H1 (cell line): ENCODE data around the gene ZNF211. TPM values are rescaled to one million over a fixed set of nuclear protein-coding genes. Genes with fewer than 3 reads are reported as not detected.

Experiments
- BCL11A ChIP-seq, 2 experiments: IDR thresholded peaks; one replicate each; pipeline ENCODE4 v1.6.1; 2011; ENCODE audit warnings: low read depth in 2 of 2, low read length in 2 of 2, mild to moderate bottlenecking in 2 of 2
- BRCA1 ChIP-seq: IDR thresholded peaks from 2 replicates; pipeline ENCODE4 v1.6.1; 2012; ENCODE audit warnings: low read depth, low read length, improper control_type of control experiment
- CBX5 ChIP-seq: fragments of 300-800, 300-1000 bp; sonication (generic); IDR thresholded peaks from 2 replicates; pipeline ENCODE4 v1.7.1; 2016; ENCODE audit warnings: antibody characterized with exemption, low read length, low read depth
- EGR1 ChIP-seq: IDR thresholded peaks from 2 replicates; pipeline ENCODE4 v1.6.1; 2011; ENCODE audit warnings: low read depth, low read length, borderline replicate concordance
- FOSL1 ChIP-seq: IDR thresholded peaks from 2 replicates; pipeline ENCODE4 v1.6.1; 2011; ENCODE audit warnings: mild to moderate bottlenecking, low read depth, low read length, moderate library complexity; ENCODE audit not compliant: insufficient read depth
- HDAC6 ChIP-seq: IDR thresholded peaks from one replicate; pipeline ENCODE4 v1.7.1; 2012; ENCODE audit warnings: low read depth, mild to moderate bottlenecking, inconsistent platforms, low read length, moderate library complexity
- NANOG ChIP-seq: IDR thresholded peaks from 2 replicates; pipeline ENCODE4 v1.6.1; 2011; ENCODE audit warnings: low read length, low read depth, mild to moderate bottlenecking, inconsistent platforms; ENCODE audit not compliant: insufficient read depth, poor library complexity, severe bottlenecking
- RFX5 ChIP-seq: IDR thresholded peaks from 2 replicates; pipeline ENCODE4 v1.6.1; 2011; ENCODE audit warnings: low read depth, low read length, improper control_type of control experiment, borderline replicate concordance
- SIRT6 ChIP-seq: IDR thresholded peaks from one replicate; pipeline ENCODE4 v1.7.1; 2012; ENCODE audit warnings: low read length, inconsistent platforms
- SP4 ChIP-seq: IDR thresholded peaks from 2 replicates; pipeline ENCODE4 v1.6.1; 2012; ENCODE audit warnings: low read length, inconsistent platforms
- TAF1 ChIP-seq: IDR thresholded peaks from 2 replicates; pipeline ENCODE4 v1.6.1; 2011; ENCODE audit warnings: mild to moderate bottlenecking, low read depth, low read length
- TBP ChIP-seq: IDR thresholded peaks from 2 replicates; pipeline ENCODE4 v1.6.1; 2011; ENCODE audit warnings: low read depth, low read length, improper control_type of control experiment
- TCF12 ChIP-seq: IDR thresholded peaks from 2 replicates; pipeline ENCODE4 v1.6.1; 2011; ENCODE audit warnings: low read depth, mild to moderate bottlenecking, low read length
- YY1 ChIP-seq: IDR thresholded peaks from 2 replicates; pipeline ENCODE4 v1.6.1; 2011; ENCODE audit warnings: low read depth, mild to moderate bottlenecking, low read length
- polyA plus RNA-seq, 7 experiments: library from polyadenylated mRNA; depleted of rRNA in 3 of 7; stranded (reverse) in 5 of 7; unstranded in 2 of 7; fragments of >200 nt in 5 of 7; fragments of 200-250 nt in 2 of 7; gene quantifications; 1 replicate in 5 of 7; 2 replicates in 1 of 7; 4 replicates in 1 of 7; pipeline versions ENCODE4 v1.2.1 to v1.2.3, GENCODE V29; 2011 to 2013; ENCODE audit warnings: missing spikeins in 2 of 7, mixed read lengths in 2 of 7
- total RNA-seq: library from RNA; stranded (reverse); fragmentation: NEBNext Ultra II Directional; extraction: Animal tissue kit (Norgen Biotek cat#: 25700); gene quantifications from 2 replicates; pipeline ENCODE4 v1.2.1, GENCODE V29; 2021

The ZNF211 gene
- total and polyA plus RNA-seq, 2 of the 8 experiments (the other 6 are each of a cell fraction or from before 2014, with no cell fraction given), result 7.5 to 15.7 TPM

- TF ChIP-seq BRCA1, result no peak
- TF ChIP-seq YY1, result peak; percentile 90
- TF ChIP-seq HDAC6, result no peak
- no peak for TF ChIP-seq BCL11A (IDR thresholded peaks at IDR 0.05; ENCODE audit: low read depth in 2 of 2, low read length in 2 of 2)
- TF ChIP-seq TAF1, result peak; percentile 88
- no peak for TF ChIP-seq NANOG
- no peak for TF ChIP-seq CBX5
- TF ChIP-seq FOSL1, result no peak
- no peak for TF ChIP-seq SIRT6
- peak; percentile 71 for TF ChIP-seq TBP
- TF ChIP-seq SP4, result peak; percentile 43; the same call in 1 of the 2 replicates
- no peak for TF ChIP-seq EGR1
- no peak for TF ChIP-seq RFX5
- no peak for TF ChIP-seq TCF12
These were observed 18.8 kb upstream of the ZNF211 start, which contains the start of gene ZNF134 (continued) for GRCh38 chr19:57613941-57614743.
